ENCODE results near the gene SBF2.
"Not testable (repeated sequence)": the region's sequence is repeated elsewhere in the genome, so short reads cannot be mapped to it uniquely, and the experiment has no call there.

- not testable (repeated sequence) for TF ChIP-seq CTCF (IDR thresholded peaks at IDR 0.05; ENCODE audit: low read length); EZH2 (IDR thresholded peaks at IDR 0.05; ENCODE audit: borderline replicate concordance, low read length)
Measured at GRCh38 chr11:9930562-9931331, 363.3 kb downstream of the SBF2 start.

All from OCI-LY1 (cell line).